22Rv1 (cell line): ENCODE data around the gene C1QTNF9B.

ENCODE experiments used
- ZFX ChIP-seq: fragments of 450-650 bp; IDR thresholded peaks from 2 replicates; pipeline ENCODE4 v1.6.1; 2017; ENCODE audit warnings: antibody characterized with exemption, borderline replicate concordance
- TF ChIP-seq, protein P1 (sequence below): fragments of 450-650 bp; IDR thresholded peaks from 2 replicates; pipeline ENCODE4 v1.5.1; 2017; ENCODE audit warnings: mild to moderate bottlenecking

DNA sequence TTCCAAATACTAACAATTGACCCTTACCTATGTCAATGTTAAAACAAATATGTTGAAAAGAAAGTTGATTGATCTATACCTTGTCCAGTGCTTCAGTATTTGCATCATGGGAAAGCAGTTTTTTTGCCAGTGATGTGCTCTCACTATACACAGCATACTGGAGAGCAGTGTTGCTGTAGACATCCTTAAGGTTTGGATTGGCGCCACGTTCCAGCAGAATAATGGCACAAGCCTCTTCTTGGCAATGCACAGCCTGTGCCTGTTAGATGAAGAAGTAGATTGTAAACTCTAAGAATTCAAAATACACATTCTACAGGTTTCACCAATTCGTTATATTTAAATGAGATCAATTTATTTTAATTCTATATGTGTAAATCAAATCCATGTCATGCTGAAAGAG is 43.9 kb upstream of the C1QTNF9B start:
- TF ChIP-seq, protein P1, sequence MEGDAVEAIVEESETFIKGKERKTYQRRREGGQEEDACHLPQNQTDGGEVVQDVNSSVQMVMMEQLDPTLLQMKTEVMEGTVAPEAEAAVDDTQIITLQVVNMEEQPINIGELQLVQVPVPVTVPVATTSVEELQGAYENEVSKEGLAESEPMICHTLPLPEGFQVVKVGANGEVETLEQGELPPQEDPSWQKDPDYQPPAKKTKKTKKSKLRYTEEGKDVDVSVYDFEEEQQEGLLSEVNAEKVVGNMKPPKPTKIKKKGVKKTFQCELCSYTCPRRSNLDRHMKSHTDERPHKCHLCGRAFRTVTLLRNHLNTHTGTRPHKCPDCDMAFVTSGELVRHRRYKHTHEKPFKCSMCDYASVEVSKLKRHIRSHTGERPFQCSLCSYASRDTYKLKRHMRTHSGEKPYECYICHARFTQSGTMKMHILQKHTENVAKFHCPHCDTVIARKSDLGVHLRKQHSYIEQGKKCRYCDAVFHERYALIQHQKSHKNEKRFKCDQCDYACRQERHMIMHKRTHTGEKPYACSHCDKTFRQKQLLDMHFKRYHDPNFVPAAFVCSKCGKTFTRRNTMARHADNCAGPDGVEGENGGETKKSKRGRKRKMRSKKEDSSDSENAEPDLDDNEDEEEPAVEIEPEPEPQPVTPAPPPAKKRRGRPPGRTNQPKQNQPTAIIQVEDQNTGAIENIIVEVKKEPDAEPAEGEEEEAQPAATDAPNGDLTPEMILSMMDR = no peak
- TF ChIP-seq ZFX = no peak
